ENCODE data around the gene NRGN.
"Not testable (repeated sequence)": the region's sequence is repeated elsewhere in the genome, so short reads cannot be mapped to it uniquely, and the experiment has no call there.

Gene NRGN

GRCh38 chr11:124768914-124769313, 29.2 kb downstream of the NRGN start:
- Histone ChIP-seq H3K4me3 (no peak overlapping the region), H3K27me3 (ENCODE audit: low read depth) (no peaks in the 10 kb centered on the region), H3K4me1 (no peaks in the 10 kb centered on the region), H3K9me3 (no peaks in the 10 kb centered on the region), H3K36me3 (replicated peaks) (peaks cover 15% of the 10 kb centered on the region)
- no peak for DNase-seq (ENCODE audit: low spot score in 2 of 2)
- in situ Hi-C loops (cut with MboI; ENCODE audit: low sequenced_read_pairs), result loop anchor here (10.0 kb wide), 1 partner anchor 66 kb away; no protein-coding TSS in a partner anchor

DNA sequence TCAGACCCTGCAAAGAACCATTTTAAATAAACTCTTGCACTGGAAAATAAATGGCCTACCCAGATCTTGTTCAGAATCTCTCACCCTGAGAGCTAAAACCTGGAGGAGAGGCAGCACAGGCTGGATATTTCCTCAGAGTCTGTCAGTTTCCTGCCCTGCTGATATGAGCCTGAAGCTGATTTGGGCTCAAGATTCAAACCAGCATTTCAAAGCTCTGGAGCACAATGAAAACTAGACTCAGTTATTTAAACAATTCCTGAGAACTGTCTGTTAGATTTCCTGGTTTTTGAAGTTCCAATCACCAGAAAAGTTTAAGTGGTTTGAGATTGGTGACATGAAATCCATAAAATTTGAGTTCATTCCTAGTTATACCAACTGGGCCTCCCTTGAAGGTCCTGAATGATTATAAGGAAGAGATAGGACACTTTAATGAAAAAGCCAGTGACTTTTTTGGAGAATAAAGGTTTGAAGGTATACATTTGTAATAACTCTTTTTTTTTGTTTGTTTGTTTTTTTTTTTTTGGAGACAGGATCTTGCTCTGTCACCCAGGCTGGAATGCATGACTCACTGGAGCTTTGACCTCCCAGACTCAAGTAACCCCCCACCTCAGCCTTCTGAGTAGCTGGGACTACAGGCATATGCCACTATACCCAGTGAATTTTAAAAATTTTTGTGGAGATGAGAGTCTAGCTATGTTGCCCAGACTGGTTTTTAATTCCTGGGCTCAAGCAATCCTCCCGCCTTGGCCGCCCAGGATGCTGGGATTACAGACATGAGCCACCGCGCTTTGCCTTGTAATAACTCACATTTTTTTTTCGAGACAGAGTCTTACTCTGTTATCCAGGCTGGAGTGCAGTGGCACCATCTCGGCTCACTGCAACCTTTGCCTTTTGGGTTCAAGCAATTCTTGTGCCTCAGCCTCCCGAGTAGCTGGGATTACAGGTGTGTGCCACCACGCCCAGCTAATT, 30.3 kb downstream of the NRGN start:
- no peak for DNase-seq (ENCODE audit: low spot score in 2 of 2)
- H3K9me3 ChIP-seq, result no peaks in the 10 kb centered on the region
- H3K36me3 ChIP-seq (replicated peaks), result peaks cover 13% of the 10 kb centered on the region
- no peaks in the 10 kb centered on the region for H3K27me3 ChIP-seq (ENCODE audit: low read depth)
- H3K4me1 ChIP-seq, result no peaks in the 10 kb centered on the region
- no peak overlapping the region for H3K4me3 ChIP-seq
- in situ Hi-C loops (cut with MboI; ENCODE audit: low sequenced_read_pairs), result loop anchor here (10.0 kb wide), 1 partner anchor 65 kb away; no protein-coding TSS in a partner anchor

DNA sequence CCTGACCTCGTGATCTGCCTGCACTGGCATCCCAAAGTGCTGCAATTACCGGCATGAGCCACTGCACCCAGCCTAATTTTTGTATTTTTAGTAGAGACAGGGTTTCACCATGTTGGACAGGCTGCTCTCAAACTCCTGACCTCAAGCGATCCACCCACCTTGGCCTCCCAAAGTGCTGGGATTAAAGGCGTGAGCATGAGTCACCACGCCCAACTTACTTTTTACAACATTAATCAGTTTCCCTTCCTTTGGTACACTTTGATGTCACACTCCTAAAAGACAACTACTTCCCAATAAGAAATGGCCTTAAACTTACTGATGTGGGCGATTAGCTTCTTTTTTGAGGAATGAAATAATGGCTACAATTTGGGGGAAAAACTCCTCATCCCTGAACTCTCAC, 31.2 kb downstream of the NRGN start:
- H3K9me3 ChIP-seq; H3K27me3 ChIP-seq (ENCODE audit: low read depth); H3K4me1 ChIP-seq; H3K4me3 ChIP-seq; in situ Hi-C loops (cut with MboI; ENCODE audit: low sequenced_read_pairs); H3K36me3 ChIP-seq (replicated peaks); DNase-seq (ENCODE audit: low spot score in 2 of 2): not testable (repeated sequence)

- in situ Hi-C loops (cut with MboI; ENCODE audit: low sequenced_read_pairs), result no loop called here
- Histone ChIP-seq H3K4me3 (no peak overlapping the region), H3K4me1 (no peaks in the 10 kb centered on the region; the same call in 1 of the 2 replicates), H3K36me3 (replicated peaks) (peaks cover 6% of the 10 kb centered on the region; the same call in 1 of the 2 replicates), H3K27me3 (ENCODE audit: low read depth) (no peaks in the 10 kb centered on the region), H3K9me3 (no peaks in the 10 kb centered on the region)
- no peak for DNase-seq (ENCODE audit: low spot score in 2 of 2)
These were observed 37.3 kb downstream of the NRGN start for GRCh38 chr11:124776865-124777645.

DNA sequence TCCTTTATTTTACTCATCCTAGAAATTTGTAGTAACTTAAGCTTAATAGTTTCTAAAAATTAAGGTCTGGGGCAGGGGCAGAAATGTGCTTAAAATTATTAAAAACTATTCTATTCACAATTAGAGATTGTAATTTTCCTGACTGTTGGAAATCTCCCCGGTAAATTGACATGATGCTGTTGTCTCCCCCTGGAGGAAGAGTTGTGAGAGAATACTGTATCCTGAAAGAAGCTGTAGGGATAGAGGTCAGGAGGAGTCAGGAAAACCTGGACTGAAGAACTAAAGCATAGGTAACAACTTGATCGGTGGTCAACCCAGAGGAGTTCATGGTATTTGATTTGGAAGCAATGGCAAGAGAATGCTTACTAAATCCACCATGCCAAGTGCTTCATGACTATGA, 38.5 kb downstream of the NRGN start:
- H3K27me3 ChIP-seq (ENCODE audit: low read depth), result no peaks in the 10 kb centered on the region
- H3K4me3 ChIP-seq, result no peak overlapping the region
- no peaks in the 10 kb centered on the region for H3K9me3 ChIP-seq
- no peaks in the 10 kb centered on the region; the same call in 1 of the 2 replicates for H3K4me1 ChIP-seq
- DNase-seq (ENCODE audit: low spot score in 2 of 2), result no peak
- peaks cover 6% of the 10 kb centered on the region; the same call in 1 of the 2 replicates for H3K36me3 ChIP-seq (replicated peaks)
- in situ Hi-C loops (cut with MboI; ENCODE audit: low sequenced_read_pairs), result no loop called here

GRCh38 chr11:124779568-124779967, 39.8 kb downstream of the NRGN start:
- Histone ChIP-seq H3K36me3 (replicated peaks) (0 out of 2 replicates have a peak, but pooled peaks cover 3% of the 10 kb centered on the region), H3K9me3 (no peaks in the 10 kb centered on the region), H3K27me3 (ENCODE audit: low read depth) (no peaks in the 10 kb centered on the region), H3K4me1 (no peaks in the 10 kb centered on the region; the same call in 1 of the 2 replicates), H3K4me3 (no peak overlapping the region)
- no peak for DNase-seq (ENCODE audit: low spot score in 2 of 2)
- in situ Hi-C loops (cut with MboI; ENCODE audit: low sequenced_read_pairs), result no loop called here

DNA sequence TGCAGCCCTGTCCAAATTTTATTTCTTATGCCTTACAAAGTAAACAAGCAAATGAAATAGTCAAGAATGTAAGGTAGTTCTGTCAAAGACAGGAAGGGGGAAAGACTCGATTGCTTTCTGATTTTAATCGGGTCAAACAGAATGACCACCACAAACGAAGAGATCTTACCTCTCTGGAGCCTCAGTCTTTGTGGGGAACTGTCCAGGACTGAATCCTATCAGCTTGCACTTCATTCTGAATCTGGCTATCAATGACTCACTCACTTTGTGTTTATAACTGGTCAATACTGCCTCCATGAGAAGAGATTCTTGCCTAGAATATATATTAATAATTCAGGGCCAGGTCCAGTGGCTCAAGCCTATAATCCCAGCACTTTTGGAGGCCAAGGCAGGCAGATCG, 43.3 kb downstream of the NRGN start:
- in situ Hi-C loops (cut with MboI; ENCODE audit: low sequenced_read_pairs), result no loop called here

DNA sequence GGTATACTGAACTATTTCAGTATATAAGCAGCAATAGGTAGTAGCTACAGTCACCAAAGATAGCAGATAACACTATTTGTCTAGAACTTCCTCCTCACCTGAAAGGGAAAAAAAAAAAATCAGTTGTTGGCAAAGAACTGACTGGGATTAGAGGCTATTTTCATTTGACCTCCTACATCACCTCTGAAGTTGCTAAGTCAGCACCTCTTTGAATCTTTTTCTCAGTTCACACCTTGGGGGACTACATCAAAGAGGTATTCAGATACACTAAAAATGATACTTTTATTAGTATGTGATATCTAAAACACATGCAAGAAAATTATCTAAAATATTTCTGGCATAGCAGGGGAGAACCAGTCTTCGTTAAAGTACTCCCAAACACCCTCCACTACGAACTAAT, 44.3 kb downstream of the NRGN start:
- H3K9me3 ChIP-seq, result no peaks in the 10 kb centered on the region
- in situ Hi-C loops (cut with MboI; ENCODE audit: low sequenced_read_pairs), result no loop called here
- DNase-seq (ENCODE audit: low spot score in 2 of 2), result no peak
- no peaks in the 10 kb centered on the region for H3K4me1 ChIP-seq
- H3K27me3 ChIP-seq (ENCODE audit: low read depth), result no peaks in the 10 kb centered on the region
- H3K4me3 ChIP-seq, result no peak overlapping the region
- H3K36me3 ChIP-seq (replicated peaks), result 0 out of 2 replicates have a peak, but pooled peaks cover 3% of the 10 kb centered on the region

More for the DNA sequence above, 43.3 kb downstream of the NRGN start:
- Histone ChIP-seq H3K36me3 (replicated peaks) (0 out of 2 replicates have a peak, but pooled peaks cover 3% of the 10 kb centered on the region), H3K4me3 (no peak overlapping the region), H3K4me1 (no peaks in the 10 kb centered on the region), H3K27me3 (ENCODE audit: low read depth) (no peaks in the 10 kb centered on the region), H3K9me3 (no peaks in the 10 kb centered on the region)
- DNase-seq (ENCODE audit: low spot score in 2 of 2), result no peak

GRCh38 chr11:124788521-124788920, 48.8 kb downstream of the NRGN start:
- Histone ChIP-seq H3K36me3 (replicated peaks) (no peaks in the 10 kb centered on the region), H3K27me3 (ENCODE audit: low read depth) (no peaks in the 10 kb centered on the region), H3K4me1 (peaks cover 13% of the 10 kb centered on the region), H3K9me3 (no peaks in the 10 kb centered on the region), H3K4me3 (no peak overlapping the region)
- DNase-seq (ENCODE audit: low spot score in 2 of 2), result no peak
- in situ Hi-C loops (cut with MboI; ENCODE audit: low sequenced_read_pairs), result no loop called here

DNA sequence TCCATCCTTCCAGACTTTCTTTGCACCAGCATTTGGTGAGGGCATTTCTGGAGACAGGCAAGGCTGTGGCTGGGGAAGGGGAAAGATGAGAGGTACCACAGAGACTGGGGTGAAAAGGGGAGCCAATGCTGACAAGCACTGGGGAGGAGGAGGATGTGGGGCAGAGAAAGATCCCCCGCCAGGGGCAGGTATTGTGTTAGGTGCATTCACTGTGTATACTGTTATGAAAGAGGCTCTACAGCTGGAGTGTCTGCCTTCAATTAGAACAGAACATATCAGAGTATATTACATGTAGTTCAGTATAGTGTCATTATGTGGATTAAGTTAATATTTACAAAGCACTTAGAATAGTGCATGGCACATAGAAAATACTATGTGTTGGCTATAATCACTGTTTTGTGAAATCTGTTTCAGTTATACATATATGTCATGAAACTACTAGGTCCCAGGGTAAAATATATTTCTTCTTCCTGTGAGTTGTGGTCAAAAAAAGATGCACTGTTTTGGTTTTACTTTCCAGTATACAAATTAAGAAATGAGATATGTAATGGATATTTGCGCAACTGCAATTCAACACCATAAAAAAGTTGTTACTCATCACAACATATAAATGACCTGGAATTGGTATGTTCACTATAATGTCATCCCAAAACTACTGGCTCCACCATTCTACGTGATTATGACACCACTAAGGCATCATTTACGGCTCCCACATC, 52.0 kb downstream of the NRGN start:
- Histone ChIP-seq H3K9me3 (no peaks in the 10 kb centered on the region), H3K4me3 (no peak overlapping the region), H3K27me3 (ENCODE audit: low read depth) (no peaks in the 10 kb centered on the region), H3K36me3 (replicated peaks) (no peaks in the 10 kb centered on the region), H3K4me1 (peaks cover 17% of the 10 kb centered on the region)
- in situ Hi-C loops (cut with MboI; ENCODE audit: low sequenced_read_pairs), result no loop called here
- no peak for DNase-seq (ENCODE audit: low spot score in 2 of 2)

DNA sequence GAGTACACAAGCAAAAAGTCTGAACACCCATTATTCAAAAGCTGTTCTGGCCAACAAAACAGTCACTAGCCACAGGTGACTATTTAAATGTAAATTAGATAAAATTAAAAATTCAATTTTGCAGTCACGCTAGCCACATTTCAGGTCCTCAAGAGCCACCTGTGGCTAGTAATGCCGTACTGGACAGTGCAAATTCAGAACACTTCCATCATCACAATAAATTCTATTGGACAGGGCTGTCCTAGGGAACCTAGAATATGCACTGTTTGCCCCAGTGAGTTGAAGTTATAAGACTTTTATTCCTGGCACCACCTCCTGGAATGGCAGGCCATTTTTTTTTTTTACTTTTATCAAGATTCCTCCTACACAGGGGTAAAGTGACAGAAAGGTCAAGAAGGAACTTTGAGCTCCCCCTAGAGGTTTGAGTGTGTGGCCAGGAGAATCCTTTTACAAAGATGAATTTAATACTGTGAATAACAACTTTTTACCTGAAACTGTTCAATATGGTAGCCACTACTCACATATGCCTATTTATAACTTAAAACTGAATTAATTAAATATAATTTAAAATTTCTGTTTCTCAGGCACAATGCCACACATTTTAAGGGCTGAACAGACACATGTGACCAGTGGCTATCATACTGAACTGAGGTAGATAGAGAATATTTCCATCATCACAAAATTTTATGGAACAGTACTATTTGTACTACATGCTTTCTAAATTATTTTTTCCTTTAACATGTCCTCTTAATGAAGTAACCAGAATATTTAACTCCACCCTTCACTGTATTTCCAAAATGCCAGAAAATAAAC, 53.9 kb downstream of the NRGN start:
- in situ Hi-C loops (cut with MboI; ENCODE audit: low sequenced_read_pairs), result no loop called here
- DNase-seq (ENCODE audit: low spot score in 2 of 2), result peak; percentile 56 to 74
- Histone ChIP-seq H3K9me3 (no peaks in the 10 kb centered on the region), H3K4me3 (no peak overlapping the region), H3K4me1 (peaks cover 26% of the 10 kb centered on the region), H3K27me3 (ENCODE audit: low read depth) (no peaks in the 10 kb centered on the region), H3K36me3 (replicated peaks) (no peaks in the 10 kb centered on the region)

DNA sequence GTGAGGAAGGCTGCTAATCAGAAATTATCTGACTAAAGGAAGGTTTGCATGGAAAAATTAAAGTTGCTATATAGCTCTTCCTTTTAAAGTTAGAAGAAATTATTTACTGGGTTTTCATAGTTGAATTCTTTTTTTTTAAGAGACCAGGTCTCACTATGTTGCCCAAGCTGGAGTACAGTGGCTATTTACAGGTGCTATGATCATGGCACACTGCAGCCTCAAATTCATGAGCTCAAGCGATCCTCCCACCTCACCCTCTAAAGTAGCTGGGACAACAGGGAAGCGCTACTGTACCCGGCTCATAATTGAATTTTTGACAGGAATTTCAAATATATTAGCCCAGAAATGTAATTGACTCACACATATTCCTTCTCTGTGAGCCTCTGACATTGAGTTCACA, 56.6 kb downstream of the NRGN start:
- in situ Hi-C loops (cut with MboI; ENCODE audit: low sequenced_read_pairs), result no loop called here
- H3K4me1 ChIP-seq, result peaks cover 33% of the 10 kb centered on the region
- no peaks in the 10 kb centered on the region for H3K9me3 ChIP-seq
- DNase-seq (ENCODE audit: low spot score in 2 of 2), result no peak
- H3K4me3 ChIP-seq, result no peak overlapping the region
- H3K36me3 ChIP-seq (replicated peaks), result no peaks in the 10 kb centered on the region
- H3K27me3 ChIP-seq (ENCODE audit: low read depth), result no peaks in the 10 kb centered on the region

All from HAP-1 (cell line).